Stimulated activated effector memory CD8-positive, alpha-beta T cell treated with anti-CD3 and anti-CD28 coated beads, Interleukin-12 subunit alpha, Interleukin-12 subunit beta, amount 100 ng/mL, for 72 hours (primary cell): ENCODE results near the gene KRTAP4-5.
"Not testable (repeated sequence)": the region's sequence is repeated elsewhere in the genome, so short reads cannot be mapped to it uniquely, and the experiment has no call there.

Experiments used
- ATAC-seq: fragments of 150-1000 bp; cut with Tn5 transposase; 2 replicates; pipeline ENCODE4 v1.10.0; 2021
- DNase-seq, 2 donors: peaks; one replicate each; pipeline ENCODE4 v3.0.0; 2021 to 2022; ENCODE audit warnings: low spot score in 2 of 2
- H3K27ac Mint-ChIP-seq: one replicate; pipeline ENCODE4 v1.8.0; 2022; ENCODE audit warnings: mild to moderate bottlenecking, mixed read lengths
- H3K36me3 Mint-ChIP-seq: one replicate; pipeline ENCODE4 v1.8.0; 2022; ENCODE audit warnings: mild to moderate bottlenecking, mixed read lengths
- H3K4me1 Mint-ChIP-seq: one replicate; pipeline ENCODE4 v1.8.0; 2022; ENCODE audit warnings: mixed read lengths
- H3K4me3 Mint-ChIP-seq: one replicate; pipeline ENCODE4 v1.8.0; 2022; ENCODE audit warnings: mild to moderate bottlenecking, mixed read lengths
- H3K9me3 Mint-ChIP-seq: one replicate; pipeline ENCODE4 v1.8.0; 2022; ENCODE audit warnings: mixed read lengths

KRTAP4-5 gene

GRCh38 chr17:41149652-41149985 is at the start of gene KRTAP4-5:
Gene KRTAP4-5 (minus strand): TSS chr17:41149825. CDS start chr17:41149767, 58 bp downstream.
- Mint-ChIP-seq H3K36me3 (no peaks in the 10 kb centered on the region), H3K27ac (no peak within 1 kb of the TSS), H3K9me3 (no peaks in the 10 kb centered on the region), H3K4me3 (no peak within 1 kb of the TSS), H3K4me1 (no peaks in the 10 kb centered on the region)
- ATAC-seq: no peak
- no peak for DNase-seq

- Mint-ChIP-seq H3K4me3 (no peak overlapping the region), H3K4me1 (no peaks in the 10 kb centered on the region), H3K27ac (no peak overlapping the region), H3K9me3 (no peaks in the 10 kb centered on the region), H3K36me3 (no peaks in the 10 kb centered on the region)
- no peak for DNase-seq
- no peak for ATAC-seq
Measured at GRCh38 chr17:41196068-41196467, 46.4 kb upstream of the KRTAP4-5 start.

- no peaks in the 10 kb centered on the region for H3K4me1 Mint-ChIP-seq
- ATAC-seq (no peak), DNase-seq (no peak)
- H3K9me3 Mint-ChIP-seq: no peaks in the 10 kb centered on the region
- H3K4me3 Mint-ChIP-seq: no peak overlapping the region
- H3K27ac Mint-ChIP-seq: no peak overlapping the region
- H3K36me3 Mint-ChIP-seq: no peaks in the 10 kb centered on the region
Measured at GRCh38 chr17:41190328-41190727, 40.7 kb upstream of the KRTAP4-5 start.

GRCh38 chr17:41189837-41190318 is 40.3 kb upstream of the KRTAP4-5 start, which contains the start of gene KRTAP9-1:
Gene KRTAP9-1 (plus strand): TSS chr17:41189887. CDS start chr17:41189887, 0 bp downstream.
- ATAC-seq, H3K4me3 Mint-ChIP-seq: not testable (repeated sequence)

GRCh38 chr17:41186872-41187271 is 37.2 kb upstream of the KRTAP4-5 start:
- H3K4me1 Mint-ChIP-seq: no peaks in the 10 kb centered on the region
- H3K27ac Mint-ChIP-seq: no peak overlapping the region
- no peaks in the 10 kb centered on the region for H3K36me3 Mint-ChIP-seq
- H3K9me3 Mint-ChIP-seq: no peaks in the 10 kb centered on the region
- no peak for ATAC-seq
- no peak for DNase-seq
- no peak overlapping the region for H3K4me3 Mint-ChIP-seq

More at GRCh38 chr17:41189837-41190318, 40.3 kb upstream of the KRTAP4-5 start, which contains the start of gene KRTAP9-1:
- DNase-seq, H3K9me3 Mint-ChIP-seq, H3K27ac Mint-ChIP-seq, H3K36me3 Mint-ChIP-seq, H3K4me1 Mint-ChIP-seq: not testable (repeated sequence)

GRCh38 chr17:41185001-41185400 is 35.4 kb upstream of the KRTAP4-5 start:
- Mint-ChIP-seq H3K4me1 (no peaks in the 10 kb centered on the region), H3K36me3 (no peaks in the 10 kb centered on the region), H3K4me3 (no peak overlapping the region), H3K9me3 (no peaks in the 10 kb centered on the region), H3K27ac (no peak overlapping the region)
- DNase-seq: no peak
- ATAC-seq: peak; percentile 42

GRCh38 chr17:41184480-41184961 is 34.9 kb upstream of the KRTAP4-5 start, which contains the start of gene KRTAP4-1:
Gene KRTAP4-1 (minus strand): TSS chr17:41184911. CDS start chr17:41184854, 57 bp downstream.
- DNase-seq: no peak
- no peak for ATAC-seq
- Mint-ChIP-seq H3K9me3 (no peaks in the 10 kb centered on the region), H3K27ac (no peak within 1 kb of the TSS), H3K36me3 (no peaks in the 10 kb centered on the region), H3K4me3 (no peak within 1 kb of the TSS), H3K4me1 (no peaks in the 10 kb centered on the region)

GRCh38 chr17:41178843-41179616 is 29.4 kb upstream of the KRTAP4-5 start:
- no peaks in the 10 kb centered on the region for H3K36me3 Mint-ChIP-seq
- DNase-seq: no peak

GRCh38 chr17:41178341-41178740 is 28.7 kb upstream of the KRTAP4-5 start:
- Mint-ChIP-seq H3K36me3 (no peaks in the 10 kb centered on the region), H3K27ac (peak overlapping the region; percentile 7), H3K4me1 (no peaks in the 10 kb centered on the region), H3K9me3 (no peaks in the 10 kb centered on the region), H3K4me3 (no peak overlapping the region)
- no peak for DNase-seq
- ATAC-seq: peak; percentile 85

More at GRCh38 chr17:41178843-41179616, 29.4 kb upstream of the KRTAP4-5 start:
- Mint-ChIP-seq H3K27ac (no peak overlapping the region), H3K4me1 (no peaks in the 10 kb centered on the region), H3K9me3 (no peaks in the 10 kb centered on the region), H3K4me3 (no peak overlapping the region)
- ATAC-seq: no peak

GRCh38 chr17:41177727-41178271 is 28.2 kb upstream of the KRTAP4-5 start, which contains the start of gene KRTAP4-2:
Gene KRTAP4-2 (minus strand): TSS chr17:41178221. CDS start chr17:41178164, 57 bp downstream.
- Mint-ChIP-seq H3K4me3 (no peak within 1 kb of the TSS), H3K9me3 (no peaks in the 10 kb centered on the region), H3K4me1 (no peaks in the 10 kb centered on the region), H3K27ac (peak within 1 kb of the TSS; percentile 7), H3K36me3 (no peaks in the 10 kb centered on the region)
- ATAC-seq (no peak), DNase-seq (no peak)

GRCh38 chr17:41176744-41177387 is 27.2 kb upstream of the KRTAP4-5 start:
- no peaks in the 10 kb centered on the region for H3K4me1 Mint-ChIP-seq
- no peak overlapping the region for H3K27ac Mint-ChIP-seq
- H3K4me3 Mint-ChIP-seq: no peak overlapping the region
- no peaks in the 10 kb centered on the region for H3K9me3 Mint-ChIP-seq
- DNase-seq: no peak
- H3K36me3 Mint-ChIP-seq: no peaks in the 10 kb centered on the region
- ATAC-seq: no peak

GRCh38 chr17:41171886-41172285 is 22.3 kb upstream of the KRTAP4-5 start:
- no peak overlapping the region for H3K27ac Mint-ChIP-seq
- no peaks in the 10 kb centered on the region for H3K36me3 Mint-ChIP-seq
- no peak for ATAC-seq

GRCh38 chr17:41168121-41168520 is 18.5 kb upstream of the KRTAP4-5 start, which contains the start of gene KRTAP4-3:
Gene KRTAP4-3 (minus strand): TSS chr17:41168221. CDS start chr17:41168172, 49 bp downstream.
- Mint-ChIP-seq H3K36me3 (no peaks in the 10 kb centered on the region), H3K27ac (no peak within 1 kb of the TSS)

More at GRCh38 chr17:41171886-41172285, 22.3 kb upstream of the KRTAP4-5 start:
- DNase-seq: no peak
- Mint-ChIP-seq H3K4me3 (no peak overlapping the region), H3K4me1 (no peaks in the 10 kb centered on the region), H3K9me3 (no peaks in the 10 kb centered on the region)

GRCh38 chr17:41167561-41167960 is 17.9 kb upstream of the KRTAP4-5 start:
- no peak overlapping the region for H3K4me3 Mint-ChIP-seq
- ATAC-seq: no peak

More at GRCh38 chr17:41168121-41168520, 18.5 kb upstream of the KRTAP4-5 start, which contains the start of gene KRTAP4-3:
- DNase-seq: no peak
- Mint-ChIP-seq H3K9me3 (no peaks in the 10 kb centered on the region), H3K4me1 (no peaks in the 10 kb centered on the region), H3K4me3 (no peak within 1 kb of the TSS)
- no peak for ATAC-seq

GRCh38 chr17:41163828-41164227 is 14.2 kb upstream of the KRTAP4-5 start:
- H3K36me3 Mint-ChIP-seq: no peaks in the 10 kb centered on the region
- H3K4me3 Mint-ChIP-seq: no peak overlapping the region
- no peaks in the 10 kb centered on the region for H3K9me3 Mint-ChIP-seq
- ATAC-seq (no peak), DNase-seq (no peak)
- no peak overlapping the region for H3K27ac Mint-ChIP-seq
- H3K4me1 Mint-ChIP-seq: no peaks in the 10 kb centered on the region

More at GRCh38 chr17:41167561-41167960, 17.9 kb upstream of the KRTAP4-5 start:
- Mint-ChIP-seq H3K9me3 (no peaks in the 10 kb centered on the region), H3K4me1 (no peaks in the 10 kb centered on the region), H3K36me3 (no peaks in the 10 kb centered on the region), H3K27ac (no peak overlapping the region)
- no peak for DNase-seq
